Measurements from ENCODE around the gene EYA4.

Gene EYA4

GRCh38 chr6:133542056-133542821 lies 301.1 kb downstream of the EYA4 start:
- no peak for DNase-seq
- TF ChIP-seq EZH2phosphoT487 (IDR thresholded peaks at IDR 0.05; ENCODE audit: low read length) (no peak), EZH2 (optimal IDR thresholded peaks at IDR 0.05; ENCODE audit: low read depth, low read length) (no peak), CTCF (IDR thresholded peaks at IDR 0.05; ENCODE audit: low read length) (no peak)
- no peak overlapping the region for H2AFZ ChIP-seq (ENCODE audit: low read length)
- H3K27me3 ChIP-seq (replicated peaks; ENCODE audit: insufficient read depth, low read length) = no peaks in the 10 kb centered on the region
- H3K4me2 ChIP-seq (ENCODE audit: low read depth, low read length) = no peak overlapping the region
- H3K9me3 ChIP-seq (replicated peaks; ENCODE audit: insufficient read depth, low read length) = no peaks in the 10 kb centered on the region
- no peaks in the 10 kb centered on the region for H3F3A ChIP-seq (ENCODE audit: insufficient read depth, low read length)
- H3K9ac ChIP-seq (ENCODE audit: low read length) = no peak overlapping the region
- no peak overlapping the region for H3K27ac ChIP-seq (ENCODE audit: low read length)
- no peaks in the 10 kb centered on the region for H3K36me3 ChIP-seq (replicated peaks; ENCODE audit: insufficient read depth, low read length)
- H4K20me1 ChIP-seq (ENCODE audit: insufficient read depth, low read length) = no peaks in the 10 kb centered on the region
- no peak overlapping the region for H3K4me3 ChIP-seq (ENCODE audit: low read length)
- H3K4me1 ChIP-seq (ENCODE audit: low read length) = no peaks in the 10 kb centered on the region
- H3K79me2 ChIP-seq (ENCODE audit: low read length) = no peaks in the 10 kb centered on the region
- H3K9me2 ChIP-seq (replicated peaks; ENCODE audit: insufficient read depth, low read length) = no peaks in the 10 kb centered on the region

- H3K27me3 ChIP-seq (replicated peaks; ENCODE audit: insufficient read depth, low read length) = no peaks in the 10 kb centered on the region
- no peak overlapping the region for H3K4me2 ChIP-seq (ENCODE audit: low read depth, low read length)
- H3K4me1 ChIP-seq (ENCODE audit: low read length) = no peaks in the 10 kb centered on the region
- H2AFZ ChIP-seq (ENCODE audit: low read length) = no peak overlapping the region
- H3K9ac ChIP-seq (ENCODE audit: low read length) = no peak overlapping the region
- DNase-seq = no peak
- no peaks in the 10 kb centered on the region for H3K36me3 ChIP-seq (replicated peaks; ENCODE audit: insufficient read depth, low read length)
- H3K4me3 ChIP-seq (ENCODE audit: low read length) = no peak overlapping the region
- no peaks in the 10 kb centered on the region for H4K20me1 ChIP-seq (ENCODE audit: insufficient read depth, low read length)
- no peaks in the 10 kb centered on the region for H3K9me3 ChIP-seq (replicated peaks; ENCODE audit: insufficient read depth, low read length)
- H3F3A ChIP-seq (ENCODE audit: insufficient read depth, low read length) = no peaks in the 10 kb centered on the region
- H3K27ac ChIP-seq (ENCODE audit: low read length) = no peak overlapping the region
- no peaks in the 10 kb centered on the region for H3K9me2 ChIP-seq (replicated peaks; ENCODE audit: insufficient read depth, low read length)
- H3K79me2 ChIP-seq (ENCODE audit: low read length) = no peaks in the 10 kb centered on the region
- TF ChIP-seq CTCF (IDR thresholded peaks at IDR 0.05; ENCODE audit: low read length) = no peak
- TF ChIP-seq EZH2phosphoT487 (IDR thresholded peaks at IDR 0.05; ENCODE audit: low read length) = no peak
- no peak for TF ChIP-seq EZH2 (optimal IDR thresholded peaks at IDR 0.05; ENCODE audit: low read depth, low read length)
Observed at GRCh38 chr6:133544419-133544818, 303.3 kb downstream of the EYA4 start.

- no peak for DNase-seq
- TF ChIP-seq EZH2phosphoT487 (IDR thresholded peaks at IDR 0.05; ENCODE audit: low read length) (no peak), CTCF (IDR thresholded peaks at IDR 0.05; ENCODE audit: low read length) (no peak), EZH2 (optimal IDR thresholded peaks at IDR 0.05; ENCODE audit: low read depth, low read length) (no peak)
- H2AFZ ChIP-seq (ENCODE audit: low read length) = no peak overlapping the region
Observed at GRCh38 chr6:133546098-133546497, 304.9 kb downstream of the EYA4 start.

More at GRCh38 chr6:133546098-133546497, 304.9 kb downstream of the EYA4 start:
- no peak overlapping the region for H3K4me2 ChIP-seq (ENCODE audit: low read depth, low read length)
- no peaks in the 10 kb centered on the region for H3K27me3 ChIP-seq (replicated peaks; ENCODE audit: insufficient read depth, low read length)
- H3K36me3 ChIP-seq (replicated peaks; ENCODE audit: insufficient read depth, low read length) = no peaks in the 10 kb centered on the region
- H4K20me1 ChIP-seq (ENCODE audit: insufficient read depth, low read length) = no peaks in the 10 kb centered on the region
- no peaks in the 10 kb centered on the region for H3K4me1 ChIP-seq (ENCODE audit: low read length)
- H3K9ac ChIP-seq (ENCODE audit: low read length) = no peak overlapping the region
- no peak overlapping the region for H3K4me3 ChIP-seq (ENCODE audit: low read length)
- no peaks in the 10 kb centered on the region for H3F3A ChIP-seq (ENCODE audit: insufficient read depth, low read length)
- no peaks in the 10 kb centered on the region for H3K79me2 ChIP-seq (ENCODE audit: low read length)
- no peak overlapping the region for H3K27ac ChIP-seq (ENCODE audit: low read length)
- H3K9me3 ChIP-seq (replicated peaks; ENCODE audit: insufficient read depth, low read length) = no peaks in the 10 kb centered on the region
- no peaks in the 10 kb centered on the region for H3K9me2 ChIP-seq (replicated peaks; ENCODE audit: insufficient read depth, low read length)

Measured in MM.1S (cell line).